Stimulated activated CD8-positive, alpha-beta memory T cell treated with anti-CD3 and anti-CD28 coated beads, Interleukin-12 subunit alpha, Interleukin-12 subunit beta, amount 100 ng/mL, for 24 hours (primary cell): Measurements from ENCODE around the gene PPP1R14D.
"Not testable (repeated sequence)": the region's sequence is repeated elsewhere in the genome, so short reads cannot be mapped to it uniquely, and the experiment has no call there.

Experiments
- DNase-seq: peaks from one replicate; pipeline ENCODE4 v3.0.0-alpha.2; 2020; ENCODE audit errors: extremely low read depth

PPP1R14D gene

DNA sequence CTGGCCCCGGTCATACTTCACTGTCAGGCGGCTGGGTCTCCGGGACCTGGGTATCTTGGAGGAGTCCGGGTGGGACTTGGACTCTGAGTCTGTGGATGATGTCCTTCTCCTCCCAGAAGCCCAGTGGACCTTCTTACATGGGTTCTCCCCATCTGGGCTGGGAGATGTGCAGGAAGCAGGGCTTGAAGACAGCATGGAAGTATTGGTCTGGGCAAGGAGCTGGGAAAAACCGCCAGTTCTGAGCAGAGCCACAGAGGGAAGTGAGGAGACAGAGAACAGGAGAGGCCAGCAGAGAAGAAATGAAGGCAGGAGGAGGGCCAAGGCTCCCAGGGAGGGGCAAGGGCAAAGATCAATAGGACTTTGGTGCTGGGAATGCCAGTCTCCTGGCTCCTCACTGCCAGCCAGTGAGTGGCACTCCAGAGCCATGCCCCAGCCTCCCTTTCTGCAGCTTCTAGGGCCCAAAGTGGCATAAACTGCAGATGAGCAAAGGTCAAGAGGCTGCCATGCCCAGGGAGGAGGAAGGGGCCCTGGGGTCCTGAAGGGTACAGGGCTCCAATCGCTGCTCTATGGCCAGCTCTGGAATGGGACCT is at the start of gene PPP1R14D:
Gene PPP1R14D (minus strand): TSS at position 262 of the 590 bp plus-strand sequence. CDS start 67 bp downstream, at position 195.
- no peak for DNase-seq

- no peak for DNase-seq
These were observed 49.2 kb upstream of the PPP1R14D start for GRCh38 chr15:40877694-40878093.

GRCh38 chr15:40875991-40876730 is 47.7 kb upstream of the PPP1R14D start:
- no peak for DNase-seq

DNA sequence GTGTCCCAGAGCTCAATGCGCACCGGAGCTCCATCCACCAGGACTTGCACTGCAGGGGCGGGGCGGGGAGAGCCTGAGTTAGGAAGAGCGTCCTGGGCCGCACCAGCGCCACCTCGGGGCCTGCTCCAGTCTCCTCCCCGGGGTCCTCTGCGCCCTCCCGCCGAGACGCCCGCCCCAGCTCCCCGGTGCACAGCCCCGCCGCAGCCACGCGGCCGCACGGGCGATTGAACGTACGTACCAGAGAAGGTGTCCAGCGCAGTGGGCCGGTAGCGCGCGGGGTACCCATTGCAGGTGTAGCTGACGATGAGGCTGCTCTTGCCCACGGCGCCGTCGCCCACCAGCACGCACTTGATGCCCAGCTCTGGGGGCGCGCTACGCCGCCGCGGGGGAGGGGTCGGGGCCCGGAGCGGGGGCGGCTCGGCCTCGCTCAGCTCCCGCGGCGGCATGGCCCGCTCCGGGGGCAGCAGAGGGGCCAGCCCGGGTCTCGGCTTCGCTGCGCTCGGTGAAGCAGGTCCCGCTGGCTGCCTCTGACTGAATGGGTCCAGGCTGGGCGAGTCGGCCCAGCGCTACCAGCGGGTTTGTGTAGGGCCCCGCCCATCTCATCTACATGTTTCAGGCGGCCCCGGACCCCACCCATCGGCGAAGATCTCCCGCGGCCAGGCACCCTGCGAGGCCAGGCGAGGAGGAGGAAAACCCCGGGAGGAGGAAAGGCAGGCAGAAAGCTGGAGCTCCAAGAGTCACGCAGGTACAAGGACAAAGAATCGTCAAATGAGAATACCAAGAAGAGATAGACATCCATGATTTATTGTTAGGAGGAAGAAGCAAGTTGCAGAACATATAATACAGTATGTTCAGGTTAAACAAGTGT is 45.4 kb upstream of the PPP1R14D start, which contains the start of gene RHOV:
Gene RHOV (minus strand): TSS at position 541 of the 868 bp plus-strand sequence. CDS start 95 bp downstream, at position 446.
- no peak for DNase-seq

GRCh38 chr15:40872791-40873693 is 44.5 kb upstream of the PPP1R14D start:
- no peak for DNase-seq

GRCh38 chr15:40871749-40872617 is 43.5 kb upstream of the PPP1R14D start:
- no peak for DNase-seq

GRCh38 chr15:40870716-40871115 is 42.2 kb upstream of the PPP1R14D start:
- DNase-seq, result no peak

GRCh38 chr15:40869686-40870085 is 41.2 kb upstream of the PPP1R14D start:
- DNase-seq, result no peak

DNA sequence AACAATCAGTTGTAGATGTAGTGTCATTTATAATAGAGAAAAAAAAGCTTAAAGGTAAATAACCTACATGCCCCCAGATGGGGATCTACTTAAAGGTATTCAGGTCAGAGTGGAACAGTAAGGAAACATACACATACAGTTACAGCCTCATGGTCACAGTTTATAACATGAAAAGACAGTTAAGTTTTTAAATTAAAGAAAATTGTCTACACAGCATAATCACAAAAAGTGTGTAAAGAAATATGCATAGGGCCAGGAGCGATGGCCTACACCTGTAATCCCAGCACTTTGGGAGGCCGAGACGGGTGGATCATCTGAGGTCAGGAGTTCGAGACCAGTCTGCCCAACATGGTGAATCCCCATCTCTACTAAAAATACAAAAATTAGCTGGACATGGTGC is 38.7 kb upstream of the PPP1R14D start:
- DNase-seq, result no peak

GRCh38 chr15:40863660-40864270 is 35.3 kb upstream of the PPP1R14D start:
- DNase-seq, result no peak

- DNase-seq, result not testable (repeated sequence)
These were observed 32.6 kb upstream of the PPP1R14D start for GRCh38 chr15:40861147-40861546.

- DNase-seq, result peak; percentile 59
These were observed 30.8 kb upstream of the PPP1R14D start for GRCh38 chr15:40859206-40859851.

DNA sequence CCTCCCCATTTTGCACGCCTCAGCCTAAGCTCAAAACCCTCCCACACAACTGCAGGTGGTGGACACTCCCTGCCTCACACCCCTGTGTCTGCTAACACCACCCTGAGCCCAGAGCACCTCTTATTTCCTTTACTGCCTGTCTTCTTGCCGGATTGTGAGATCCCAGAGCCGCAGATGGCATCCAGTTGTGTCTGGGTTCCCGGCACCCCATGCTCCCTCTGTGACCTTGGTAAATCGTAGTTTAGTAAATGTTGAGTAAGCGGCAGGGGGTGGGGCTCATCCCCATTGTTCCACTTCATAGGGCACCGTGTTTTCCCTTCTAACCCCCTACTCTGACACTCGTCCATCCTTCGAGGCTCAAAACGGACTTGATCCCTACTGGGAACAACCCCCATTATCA is 30.2 kb upstream of the PPP1R14D start:
- DNase-seq, result no peak

GRCh38 chr15:40857601-40858341 is 29.3 kb upstream of the PPP1R14D start:
- DNase-seq, result peak; percentile 30

- DNase-seq, result no peak
These were observed 28.2 kb upstream of the PPP1R14D start for GRCh38 chr15:40856746-40857145.

GRCh38 chr15:40855706-40856234 is 27.3 kb upstream of the PPP1R14D start:
- DNase-seq, result no peak

DNA sequence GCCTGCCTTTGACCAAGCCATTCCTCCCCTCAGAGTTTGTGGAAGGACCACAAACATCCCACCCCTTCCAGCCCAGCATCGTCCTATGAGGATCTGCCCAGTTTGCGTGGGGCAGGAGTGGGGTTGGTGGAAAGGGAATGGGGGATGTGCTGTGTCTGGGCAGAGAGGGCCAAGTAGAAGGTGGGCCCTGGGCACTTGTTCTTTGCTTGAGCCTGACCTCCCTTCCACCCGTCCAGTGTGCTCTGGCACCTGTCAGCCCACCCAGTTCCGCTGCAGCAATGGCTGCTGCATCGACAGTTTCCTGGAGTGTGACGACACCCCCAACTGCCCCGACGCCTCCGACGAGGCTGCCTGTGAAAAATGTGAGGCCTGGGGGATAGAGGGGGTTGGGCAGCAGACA is 25.7 kb upstream of the PPP1R14D start:
- no peak for DNase-seq

GRCh38 chr15:40853241-40853890 is 24.9 kb upstream of the PPP1R14D start:
- no peak for DNase-seq
